ENCODE results near the gene PLEKHA7. TPM values are rescaled to one million over a fixed set of nuclear protein-coding genes. Genes with fewer than 3 reads are reported as not detected.

PLEKHA7 gene
- total RNA-seq, 1 experiment from 2014 or later: 4.4 TPM

DNA sequence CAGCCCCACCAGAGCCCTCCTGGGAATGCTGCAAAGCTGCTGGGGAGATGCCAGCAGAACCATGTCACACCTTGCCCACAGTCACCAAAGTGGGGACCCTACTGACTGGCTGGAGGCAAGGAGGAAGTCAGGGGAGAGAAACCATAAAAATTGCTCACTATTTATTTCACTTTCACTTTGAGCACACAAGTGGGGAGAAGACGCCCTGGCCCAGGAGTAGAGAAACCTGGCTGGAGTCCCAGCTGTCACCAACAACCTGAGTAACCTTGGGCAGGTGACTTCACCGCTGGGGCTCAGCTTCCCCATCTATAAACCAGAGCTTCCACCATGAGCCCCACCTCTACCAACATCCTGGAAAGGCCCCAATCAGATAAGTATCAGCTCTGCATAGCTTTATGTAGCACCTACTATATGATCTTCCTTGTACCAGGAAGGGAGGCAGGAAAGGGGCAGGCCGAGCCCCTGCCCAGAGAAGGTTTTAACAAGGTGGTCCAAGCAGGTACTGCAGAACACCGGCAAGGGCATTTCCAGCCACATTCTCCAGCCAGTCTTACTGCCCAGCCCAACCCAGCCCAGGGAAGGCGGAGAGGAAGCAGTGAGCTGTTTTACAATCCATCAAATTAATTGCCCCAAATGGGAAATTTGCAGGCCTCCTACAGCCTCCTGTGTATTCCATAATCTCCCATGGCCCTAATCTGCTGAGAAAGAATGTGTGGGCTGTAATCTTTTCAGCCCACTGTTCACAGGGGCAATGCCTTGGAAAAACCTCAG is 27.6 kb downstream of the PLEKHA7 start:
- Histone ChIP-seq H3K9ac (ENCODE audit: low read length) (no peak overlapping the region), H3K9me3 (ENCODE audit: low read length) (no peaks in the 10 kb centered on the region), H4K20me1 (ENCODE audit: insufficient read depth, low read depth, low read length) (no peaks in the 10 kb centered on the region), H3K27ac (ENCODE audit: low read length) (no peak overlapping the region), H2AFZ (ENCODE audit: low read length) (no peak overlapping the region), H3K4me1 (ENCODE audit: low read length) (no peaks in the 10 kb centered on the region; the same call in 1 of the 2 replicates), H3K4me2 (ENCODE audit: low read depth, low read length, poor library complexity, severe bottlenecking) (peak overlapping the region; percentile 4), H3K36me3 (ENCODE audit: insufficient read depth, low read length) (no peaks in the 10 kb centered on the region), H3K27me3 (ENCODE audit: low read length) (no peaks in the 10 kb centered on the region), H3K4me3 (ENCODE audit: low read length) (no peak overlapping the region), H3K9me2 (replicated peaks; ENCODE audit: insufficient read depth, low read length) (no peaks in the 10 kb centered on the region), H3K79me2 (ENCODE audit: low read length) (no peaks in the 10 kb centered on the region)
- peak; percentile 34 for DNase-seq

DNA sequence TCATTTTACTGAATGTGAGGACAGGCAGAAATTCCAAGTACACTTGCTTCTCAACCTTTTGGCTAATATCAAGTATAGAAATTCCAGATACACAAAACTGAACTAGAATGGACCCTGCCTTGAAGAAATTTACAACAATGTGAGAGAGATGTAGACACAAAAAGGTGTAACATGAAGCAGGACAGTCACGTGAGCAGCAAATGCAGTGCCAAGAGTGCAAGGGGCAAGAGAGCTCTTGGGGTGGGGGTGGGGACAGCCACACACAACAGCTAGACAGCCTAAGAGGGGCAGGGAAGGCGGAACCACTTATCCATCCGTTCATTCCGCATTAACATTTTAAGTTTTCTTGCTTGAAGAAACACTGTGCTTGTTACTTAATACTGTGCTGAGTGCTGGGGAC is 28.9 kb downstream of the PLEKHA7 start:
- DNase-seq: peak; percentile 14
- Histone ChIP-seq H3K4me3 (ENCODE audit: low read length) (no peak overlapping the region), H3K27ac (ENCODE audit: low read length) (no peak overlapping the region), H3K4me2 (ENCODE audit: low read depth, low read length, poor library complexity, severe bottlenecking) (no peak overlapping the region), H3K4me1 (ENCODE audit: low read length) (no peaks in the 10 kb centered on the region; the same call in 1 of the 2 replicates), H3K9me2 (replicated peaks; ENCODE audit: insufficient read depth, low read length) (no peaks in the 10 kb centered on the region), H4K20me1 (ENCODE audit: insufficient read depth, low read depth, low read length) (no peaks in the 10 kb centered on the region), H2AFZ (ENCODE audit: low read length) (no peak overlapping the region), H3K79me2 (ENCODE audit: low read length) (no peaks in the 10 kb centered on the region), H3K27me3 (ENCODE audit: low read length) (no peaks in the 10 kb centered on the region), H3K9me3 (ENCODE audit: low read length) (no peaks in the 10 kb centered on the region), H3K9ac (ENCODE audit: low read length) (no peak overlapping the region), H3K36me3 (ENCODE audit: insufficient read depth, low read length) (no peaks in the 10 kb centered on the region)

DNA sequence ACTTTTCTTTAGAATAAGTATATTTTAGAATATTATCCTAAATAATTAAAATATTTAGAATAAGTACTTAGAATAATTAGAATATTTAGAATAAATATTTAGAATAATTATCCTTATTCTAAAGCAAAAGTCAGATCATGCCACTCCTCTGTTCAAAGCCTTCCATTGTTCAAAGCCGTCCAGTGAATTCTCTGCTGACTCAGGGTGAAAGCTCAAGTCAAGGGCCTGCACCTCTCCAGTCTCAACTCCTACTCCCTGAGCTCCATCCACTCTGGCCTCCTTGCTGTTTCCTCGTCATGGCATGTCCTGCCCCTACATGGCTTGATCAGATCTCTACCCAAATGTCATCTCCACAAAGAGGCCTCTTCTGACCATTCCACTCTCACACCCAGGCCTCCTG is 30.0 kb downstream of the PLEKHA7 start:
- Histone ChIP-seq H2AFZ (ENCODE audit: low read length) (no peak overlapping the region), H3K4me3 (ENCODE audit: low read length) (no peak overlapping the region), H3K4me2 (ENCODE audit: low read depth, low read length, poor library complexity, severe bottlenecking) (no peak overlapping the region), H3K36me3 (ENCODE audit: insufficient read depth, low read length) (no peaks in the 10 kb centered on the region), H3K9me2 (replicated peaks; ENCODE audit: insufficient read depth, low read length) (no peaks in the 10 kb centered on the region), H3K27me3 (ENCODE audit: low read length) (no peaks in the 10 kb centered on the region), H3K9ac (ENCODE audit: low read length) (no peak overlapping the region), H3K9me3 (ENCODE audit: low read length) (no peaks in the 10 kb centered on the region), H3K79me2 (ENCODE audit: low read length) (no peaks in the 10 kb centered on the region), H4K20me1 (ENCODE audit: insufficient read depth, low read depth, low read length) (no peaks in the 10 kb centered on the region), H3K27ac (ENCODE audit: low read length) (no peak overlapping the region), H3K4me1 (ENCODE audit: low read length) (no peaks in the 10 kb centered on the region; the same call in 1 of the 2 replicates)
- DNase-seq: no peak

DNA sequence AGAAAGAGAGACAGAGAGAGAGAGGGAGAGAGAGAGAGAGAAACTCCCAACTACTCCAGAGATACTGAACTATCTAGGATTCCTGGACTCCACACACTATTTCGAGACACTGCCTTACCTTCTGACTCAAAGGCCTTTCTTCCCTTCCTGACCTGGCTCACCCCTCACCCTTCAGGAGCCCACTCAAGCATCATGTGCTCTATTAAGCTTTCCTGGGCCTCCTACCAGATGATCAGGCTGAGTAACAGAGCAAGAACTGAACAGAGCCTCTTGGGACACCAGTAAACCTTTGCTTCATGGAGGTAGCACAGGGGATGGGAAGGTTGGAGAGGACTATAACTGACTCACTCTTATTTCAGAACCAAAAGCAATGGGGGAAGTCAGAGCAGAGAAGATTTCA is 31.4 kb downstream of the PLEKHA7 start:
- Histone ChIP-seq H3K79me2 (ENCODE audit: low read length) (no peaks in the 10 kb centered on the region), H3K27me3 (ENCODE audit: low read length) (no peaks in the 10 kb centered on the region), H3K4me3 (ENCODE audit: low read length) (no peak overlapping the region), H3K4me2 (ENCODE audit: low read depth, low read length, poor library complexity, severe bottlenecking) (no peak overlapping the region), H3K9me2 (replicated peaks; ENCODE audit: insufficient read depth, low read length) (no peaks in the 10 kb centered on the region), H3K4me1 (ENCODE audit: low read length) (no peaks in the 10 kb centered on the region; the same call in 1 of the 2 replicates), H2AFZ (ENCODE audit: low read length) (no peak overlapping the region), H3K27ac (ENCODE audit: low read length) (no peak overlapping the region), H3K9me3 (ENCODE audit: low read length) (no peaks in the 10 kb centered on the region), H3K9ac (ENCODE audit: low read length) (no peak overlapping the region), H3K36me3 (ENCODE audit: insufficient read depth, low read length) (no peaks in the 10 kb centered on the region), H4K20me1 (ENCODE audit: insufficient read depth, low read depth, low read length) (no peaks in the 10 kb centered on the region)
- no peak for DNase-seq

DNA sequence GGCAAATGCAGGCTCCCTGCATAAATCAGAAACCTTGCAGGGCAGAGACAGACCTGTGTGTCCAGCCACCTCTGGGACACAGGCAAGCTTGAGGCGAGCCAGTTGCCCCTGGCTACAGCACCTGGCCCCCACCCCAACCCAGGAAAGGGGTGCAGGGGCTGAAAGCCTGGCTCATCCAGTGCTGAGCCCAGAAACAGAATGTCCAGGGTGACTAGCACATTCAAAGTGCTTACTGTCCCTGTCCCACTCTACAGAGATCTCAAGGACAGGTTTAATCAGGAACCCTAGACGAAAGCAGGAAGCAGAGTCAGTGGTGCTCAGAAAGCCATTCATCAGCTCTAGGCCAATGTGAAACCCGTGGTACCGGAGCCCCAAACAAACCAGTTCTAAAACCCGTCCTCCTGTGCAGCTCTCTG is 31.9 kb downstream of the PLEKHA7 start:
- Histone ChIP-seq H3K9me2 (replicated peaks; ENCODE audit: insufficient read depth, low read length) (no peaks in the 10 kb centered on the region), H3K79me2 (ENCODE audit: low read length) (no peaks in the 10 kb centered on the region), H2AFZ (ENCODE audit: low read length) (no peak overlapping the region), H3K27ac (ENCODE audit: low read length) (no peak overlapping the region), H3K9me3 (ENCODE audit: low read length) (no peaks in the 10 kb centered on the region), H3K4me1 (ENCODE audit: low read length) (no peaks in the 10 kb centered on the region; the same call in 1 of the 2 replicates), H3K9ac (ENCODE audit: low read length) (no peak overlapping the region), H3K36me3 (ENCODE audit: insufficient read depth, low read length) (no peaks in the 10 kb centered on the region), H3K4me3 (ENCODE audit: low read length) (no peak overlapping the region), H3K27me3 (ENCODE audit: low read length) (no peaks in the 10 kb centered on the region), H3K4me2 (ENCODE audit: low read depth, low read length, poor library complexity, severe bottlenecking) (no peak overlapping the region), H4K20me1 (ENCODE audit: insufficient read depth, low read depth, low read length) (no peaks in the 10 kb centered on the region)
- no peak for DNase-seq

DNA sequence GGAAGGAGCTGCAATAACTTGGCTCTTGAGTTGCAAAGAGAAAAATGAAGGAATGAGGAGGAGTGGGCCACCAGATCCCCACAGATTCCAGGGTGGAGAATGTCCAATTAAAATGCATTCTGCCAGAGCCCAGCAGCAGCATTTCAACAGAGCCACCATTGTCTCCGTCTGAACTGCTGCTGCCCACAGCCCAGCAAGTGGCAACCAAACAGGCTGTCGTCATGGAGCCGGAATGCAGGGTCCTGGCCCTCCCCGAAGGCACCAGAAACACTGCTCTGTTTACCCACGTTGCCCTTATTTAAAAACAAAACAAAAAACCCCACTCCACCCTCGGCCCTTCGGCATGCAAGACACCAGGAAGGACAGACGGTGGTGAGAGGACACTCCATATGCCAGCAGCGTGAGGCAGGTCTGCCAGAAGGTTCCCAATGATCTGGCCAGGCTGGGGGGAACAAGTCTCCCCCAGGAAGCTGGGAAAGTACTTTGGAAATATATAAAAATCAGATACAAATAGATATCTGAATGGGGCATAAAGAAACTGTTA is 32.5 kb downstream of the PLEKHA7 start:
- Histone ChIP-seq H3K36me3 (ENCODE audit: insufficient read depth, low read length) (no peaks in the 10 kb centered on the region), H4K20me1 (ENCODE audit: insufficient read depth, low read depth, low read length) (no peaks in the 10 kb centered on the region), H3K4me3 (ENCODE audit: low read length) (no peak overlapping the region), H3K9me3 (ENCODE audit: low read length) (no peaks in the 10 kb centered on the region), H3K27me3 (ENCODE audit: low read length) (no peaks in the 10 kb centered on the region), H3K4me2 (ENCODE audit: low read depth, low read length, poor library complexity, severe bottlenecking) (no peak overlapping the region), H3K9me2 (replicated peaks; ENCODE audit: insufficient read depth, low read length) (no peaks in the 10 kb centered on the region), H3K9ac (ENCODE audit: low read length) (no peak overlapping the region), H3K27ac (ENCODE audit: low read length) (no peak overlapping the region), H3K4me1 (ENCODE audit: low read length) (no peaks in the 10 kb centered on the region; the same call in 1 of the 2 replicates), H3K79me2 (ENCODE audit: low read length) (no peaks in the 10 kb centered on the region), H2AFZ (ENCODE audit: low read length) (no peak overlapping the region)
- DNase-seq: no peak

DNA sequence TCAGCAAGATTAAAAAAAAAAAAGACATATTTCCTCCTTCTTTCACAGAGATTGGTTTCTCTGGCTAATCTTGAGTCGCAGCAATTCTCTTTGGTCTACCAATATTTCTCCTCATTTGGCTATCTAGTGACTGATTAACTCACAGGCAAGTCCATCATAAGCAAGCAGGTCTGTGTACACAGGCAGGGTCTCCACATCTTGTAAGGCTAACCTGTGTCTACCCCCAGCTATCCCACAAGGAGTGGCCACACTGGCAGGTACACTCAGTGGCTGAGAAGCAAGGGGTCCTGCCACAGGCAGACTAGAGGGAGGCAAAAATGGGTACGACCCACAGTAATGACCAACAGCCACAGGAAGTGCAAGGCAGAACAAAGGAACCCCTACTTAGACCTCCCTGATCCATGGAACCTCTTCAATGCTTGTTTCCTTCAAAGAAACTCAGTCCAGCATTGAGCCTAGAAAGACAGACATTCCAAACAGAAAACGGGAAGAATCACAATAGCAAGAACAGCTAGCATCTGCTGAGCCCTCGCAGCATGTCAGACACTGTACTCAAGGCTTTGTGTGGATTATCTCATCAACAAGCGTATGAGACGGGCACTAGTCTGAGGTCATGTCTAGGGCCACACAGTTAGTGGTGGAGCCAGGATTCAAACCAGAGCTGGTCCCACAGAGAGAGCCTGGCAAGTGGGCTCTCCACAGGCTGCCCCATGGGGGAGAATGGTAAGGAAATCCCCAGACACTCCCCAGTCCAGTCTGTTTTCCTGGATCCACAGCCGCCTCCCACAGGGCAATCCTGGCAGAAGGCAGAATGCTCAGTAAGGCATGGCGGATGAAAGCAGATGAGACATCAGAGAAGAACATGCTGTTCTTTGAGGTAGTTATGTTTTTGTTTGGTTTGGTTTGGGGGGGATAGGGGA is 34.3 kb downstream of the PLEKHA7 start:
- Histone ChIP-seq H3K9me3 (ENCODE audit: low read length) (no peaks in the 10 kb centered on the region), H3K27me3 (ENCODE audit: low read length) (no peaks in the 10 kb centered on the region), H3K4me3 (ENCODE audit: low read length) (no peak overlapping the region), H3K79me2 (ENCODE audit: low read length) (no peaks in the 10 kb centered on the region), H2AFZ (ENCODE audit: low read length) (no peak overlapping the region), H3K9ac (ENCODE audit: low read length) (no peak overlapping the region), H4K20me1 (ENCODE audit: insufficient read depth, low read depth, low read length) (no peaks in the 10 kb centered on the region), H3K4me2 (ENCODE audit: low read depth, low read length, poor library complexity, severe bottlenecking) (no peak overlapping the region), H3K9me2 (replicated peaks; ENCODE audit: insufficient read depth, low read length) (no peaks in the 10 kb centered on the region), H3K27ac (ENCODE audit: low read length) (no peak overlapping the region), H3K36me3 (ENCODE audit: insufficient read depth, low read length) (no peaks in the 10 kb centered on the region), H3K4me1 (ENCODE audit: low read length) (no peaks in the 10 kb centered on the region)
- DNase-seq: peak; percentile 33

DNA sequence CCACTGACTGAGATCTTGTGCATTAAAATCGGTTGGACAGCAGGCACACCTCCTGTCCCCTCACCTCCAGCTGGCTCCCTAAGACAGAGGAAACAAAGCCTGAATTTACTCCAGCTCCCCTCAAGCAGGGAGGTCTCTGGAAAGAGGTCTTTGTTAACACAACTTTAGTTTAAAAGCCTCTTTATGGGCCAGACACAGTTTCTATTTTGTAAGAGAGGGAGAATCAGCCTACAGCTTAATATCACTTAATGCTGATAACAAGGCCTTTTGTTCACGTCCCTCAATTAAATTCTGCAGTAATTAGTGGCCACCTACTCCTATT is 36.3 kb downstream of the PLEKHA7 start:
- no peaks in the 10 kb centered on the region for H3K9me2 ChIP-seq (replicated peaks; ENCODE audit: insufficient read depth, low read length)
- H3K36me3 ChIP-seq (ENCODE audit: insufficient read depth, low read length): no peaks in the 10 kb centered on the region
- no peaks in the 10 kb centered on the region for H3K79me2 ChIP-seq (ENCODE audit: low read length)
- H3K9ac ChIP-seq (ENCODE audit: low read length): no peak overlapping the region
- H3K27me3 ChIP-seq (ENCODE audit: low read length): no peaks in the 10 kb centered on the region
- H3K4me3 ChIP-seq (ENCODE audit: low read length): no peak overlapping the region
- H4K20me1 ChIP-seq (ENCODE audit: insufficient read depth, low read depth, low read length): no peaks in the 10 kb centered on the region
- H3K4me1 ChIP-seq (ENCODE audit: low read length): no peaks in the 10 kb centered on the region
- H3K27ac ChIP-seq (ENCODE audit: low read length): no peak overlapping the region
- no peak for DNase-seq
- no peak overlapping the region for H2AFZ ChIP-seq (ENCODE audit: low read length)
- no peak overlapping the region for H3K4me2 ChIP-seq (ENCODE audit: low read depth, low read length, poor library complexity, severe bottlenecking)
- no peaks in the 10 kb centered on the region for H3K9me3 ChIP-seq (ENCODE audit: low read length)

Data from Karpas-422 (cell line).